HL-60 (cell line): ENCODE results near the gene CHD9.

Experiments
- DNase-seq, 2 experiments: peaks; one replicate each; pipeline ENCODE4 v3.0.0-alpha.2; 2010 to 2020; ENCODE audit warnings: low read depth in 1 of 2, low spot score in 1 of 2
- H3K27ac ChIP-seq: fragments of 250-450 bp; sonication (Bioruptor Pico); replicated peaks from 2 replicates; pipeline ENCODE4 v1.5.1; 2020; ENCODE audit warnings: mild to moderate bottlenecking, moderate library complexity
- H3K27me3 ChIP-seq: fragments of 250-450 bp; sonication (Bioruptor Pico); 2 replicates; pipeline ENCODE4 v1.5.1; 2021; ENCODE audit warnings: mild to moderate bottlenecking, moderate library complexity; ENCODE audit not compliant: insufficient read depth, poor library complexity, severe bottlenecking
- H3K4me3 ChIP-seq: replicated peaks from 2 replicates; pipeline ENCODE4 v1.5.1; 2011; ENCODE audit warnings: mild to moderate bottlenecking, control low read depth, low read length; ENCODE audit not compliant: insufficient read depth
- GABPA ChIP-seq: IDR thresholded peaks from 2 replicates; pipeline ENCODE4 v1.6.1; 2012; ENCODE audit warnings: low read depth
- POLR2AphosphoS5 ChIP-seq: IDR thresholded peaks from 2 replicates; pipeline ENCODE4 v1.6.1; 2012; ENCODE audit warnings: low read depth
- REST ChIP-seq: IDR thresholded peaks from 2 replicates; pipeline ENCODE4 v1.6.1; 2012; ENCODE audit warnings: low read depth; ENCODE audit not compliant: insufficient replicate concordance
- SPI1 ChIP-seq: IDR thresholded peaks from 2 replicates; pipeline ENCODE4 v1.6.1; 2012; ENCODE audit warnings: low read depth, mild to moderate bottlenecking, borderline replicate concordance
- TF ChIP-seq, protein P1 (sequence below): IDR thresholded peaks from one replicate; pipeline ENCODE4 v1.5.1; 2011; ENCODE audit warnings: low read length, control low read depth, inconsistent platforms; ENCODE audit not compliant: insufficient read depth

The CHD9 gene

DNA sequence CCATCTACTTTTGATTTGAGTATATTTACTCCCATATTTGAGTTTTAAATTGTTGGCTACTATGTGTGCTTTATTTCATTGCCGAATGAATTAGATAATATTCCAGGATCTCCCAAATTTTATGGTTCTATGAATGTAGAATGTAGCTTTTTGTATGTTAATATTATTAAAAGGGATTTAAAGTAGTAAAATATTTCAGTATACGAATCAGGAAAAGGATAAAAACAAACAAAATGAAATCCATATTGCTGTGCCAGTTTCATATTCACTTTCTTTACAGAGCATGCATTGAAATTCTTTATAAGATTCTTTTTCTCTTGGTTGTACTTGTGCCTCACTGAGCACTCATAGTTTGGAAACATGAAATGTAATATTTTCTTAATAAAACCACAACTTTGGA is 155.1 kb downstream of the CHD9 start:
- Histone ChIP-seq H3K27ac (peak overlapping the region; percentile 94), H3K4me3 (peak overlapping the region; percentile 45), H3K27me3 (no peaks in the 10 kb centered on the region)
- TF ChIP-seq SPI1 (no peak), REST (no peak), GABPA (no peak), POLR2AphosphoS5 (no peak)
- TF ChIP-seq, protein P1, sequence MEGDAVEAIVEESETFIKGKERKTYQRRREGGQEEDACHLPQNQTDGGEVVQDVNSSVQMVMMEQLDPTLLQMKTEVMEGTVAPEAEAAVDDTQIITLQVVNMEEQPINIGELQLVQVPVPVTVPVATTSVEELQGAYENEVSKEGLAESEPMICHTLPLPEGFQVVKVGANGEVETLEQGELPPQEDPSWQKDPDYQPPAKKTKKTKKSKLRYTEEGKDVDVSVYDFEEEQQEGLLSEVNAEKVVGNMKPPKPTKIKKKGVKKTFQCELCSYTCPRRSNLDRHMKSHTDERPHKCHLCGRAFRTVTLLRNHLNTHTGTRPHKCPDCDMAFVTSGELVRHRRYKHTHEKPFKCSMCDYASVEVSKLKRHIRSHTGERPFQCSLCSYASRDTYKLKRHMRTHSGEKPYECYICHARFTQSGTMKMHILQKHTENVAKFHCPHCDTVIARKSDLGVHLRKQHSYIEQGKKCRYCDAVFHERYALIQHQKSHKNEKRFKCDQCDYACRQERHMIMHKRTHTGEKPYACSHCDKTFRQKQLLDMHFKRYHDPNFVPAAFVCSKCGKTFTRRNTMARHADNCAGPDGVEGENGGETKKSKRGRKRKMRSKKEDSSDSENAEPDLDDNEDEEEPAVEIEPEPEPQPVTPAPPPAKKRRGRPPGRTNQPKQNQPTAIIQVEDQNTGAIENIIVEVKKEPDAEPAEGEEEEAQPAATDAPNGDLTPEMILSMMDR: no peak
- no peak for DNase-seq

DNA sequence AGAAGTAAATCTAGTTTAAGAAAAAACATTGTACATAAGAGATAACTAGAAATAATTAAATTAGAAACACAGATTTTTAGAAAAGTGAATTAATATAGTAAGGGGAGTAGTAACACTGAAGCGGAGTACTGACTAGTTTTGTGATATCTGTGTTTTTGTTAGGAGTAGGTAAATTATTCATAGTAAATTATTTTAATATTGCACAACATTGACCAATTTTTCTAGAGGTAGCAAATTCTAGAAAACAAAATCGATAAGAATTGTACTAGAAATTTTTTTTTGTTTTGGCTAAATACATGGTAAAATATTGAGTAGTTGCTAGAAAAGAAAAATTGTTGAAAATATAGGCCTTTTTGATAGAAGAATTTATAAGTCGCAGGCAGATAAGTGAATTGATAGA is 156.5 kb downstream of the CHD9 start:
- no peak for DNase-seq
- TF ChIP-seq GABPA: no peak
- Histone ChIP-seq H3K27ac (peak overlapping the region; percentile 94), H3K27me3 (no peaks in the 10 kb centered on the region), H3K4me3 (peak overlapping the region; percentile 45)

DNA sequence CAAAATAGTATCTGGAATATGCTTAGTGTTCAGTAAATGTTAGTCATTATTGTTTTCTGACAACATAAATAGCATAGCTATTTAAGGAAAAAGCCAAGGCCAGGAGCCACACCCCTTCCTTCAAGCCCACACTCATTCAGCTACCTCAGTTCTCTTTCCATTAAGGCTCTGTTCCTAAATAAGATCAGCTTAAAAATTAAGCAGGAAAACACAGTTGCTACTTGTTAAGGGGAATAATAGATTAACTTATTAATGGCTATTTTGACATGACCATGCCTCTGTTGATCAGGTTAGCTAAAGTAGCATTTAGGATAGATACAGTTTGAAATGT is 158.1 kb downstream of the CHD9 start:
- TF ChIP-seq POLR2AphosphoS5 (no peak), GABPA (no peak), SPI1 (no peak), REST (no peak)
- TF ChIP-seq, protein P1: no peak

GRCh38 chr16:53213542-53213941 is 158.8 kb downstream of the CHD9 start:
- no peak for DNase-seq
- Histone ChIP-seq H3K4me3 (no peak overlapping the region), H3K27ac (no peak overlapping the region), H3K27me3 (no peaks in the 10 kb centered on the region)
- TF ChIP-seq SPI1 (no peak), POLR2AphosphoS5 (no peak), GABPA (no peak), REST (no peak)
- TF ChIP-seq, protein P1: no peak

More for the DNA sequence above, 158.1 kb downstream of the CHD9 start:
- Histone ChIP-seq H3K4me3 (no peak overlapping the region), H3K27ac (no peak overlapping the region), H3K27me3 (no peaks in the 10 kb centered on the region)
- DNase-seq: no peak
